Measurements from ENCODE around the gene FMO5. TPM values are rescaled to one million over a fixed set of nuclear protein-coding genes. Genes with fewer than 3 reads are reported as not detected.
"Not testable (repeated sequence)": the region's sequence is repeated elsewhere in the genome, so short reads cannot be mapped to it uniquely, and the experiment has no call there.

Gene FMO5
- total RNA-seq, 2 experiments from 2014 or later: 0.37 to 0.53 TPM

DNA sequence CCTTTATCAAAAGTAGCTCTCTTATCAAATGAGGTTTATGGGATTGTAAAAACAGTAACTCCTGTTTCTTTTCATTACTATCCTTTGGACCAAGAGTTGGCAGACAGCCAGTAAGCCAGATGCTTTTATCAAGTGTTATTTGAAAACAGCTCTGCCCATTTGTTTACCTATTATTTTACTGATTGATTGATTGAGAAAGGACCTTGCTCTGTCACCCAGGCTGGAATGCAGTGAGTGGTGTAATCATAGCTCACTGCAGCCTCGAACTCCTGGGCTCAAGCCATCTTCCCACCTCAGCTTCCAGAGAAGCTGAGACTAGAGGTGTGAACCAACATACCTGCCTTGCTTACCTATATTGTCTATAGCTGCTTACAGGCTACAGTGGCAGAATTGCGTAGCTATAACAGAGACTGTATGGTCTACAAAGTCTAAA is 56.5 kb downstream of the FMO5 start:
- no peak for DNase-seq
- Mint-ChIP-seq H3K9me3 (ENCODE audit: low read depth) (no peaks in the 10 kb centered on the region), H3K27ac (no peak overlapping the region), H3K4me3 (no peak overlapping the region), H3K27me3 (no peaks in the 10 kb centered on the region), H3K36me3 (ENCODE audit: low read depth) (peaks cover 14% of the 10 kb centered on the region), H3K4me1 (peaks cover 26% of the 10 kb centered on the region)
- intact Hi-C loops (cut with DNase I, micrococcal nuclease): no loop called here
- no peak for ATAC-seq
- CTCF ChIA-PET: interaction anchor here (0.6 to 3.8 kb wide), 8 partner anchors 12 to 151 kb away, joined by 3 to 22 read pairs (median 3); partner anchors contain the start of genes CHD1L and FMO5
- POLR2A ChIA-PET: no interaction called here

GRCh38 chr1:147167365-147167764 is 57.8 kb downstream of the FMO5 start:
- intact Hi-C loops (cut with DNase I, micrococcal nuclease): no loop called here

GRCh38 chr1:147163019-147163418 is 62.1 kb downstream of the FMO5 start:
- peaks cover 40% of the 10 kb centered on the region for H3K36me3 Mint-ChIP-seq (ENCODE audit: low read depth)

More at GRCh38 chr1:147167365-147167764, 57.8 kb downstream of the FMO5 start:
- DNase-seq (no peak), ATAC-seq (no peak)
- no peak overlapping the region for H3K27ac Mint-ChIP-seq
- H3K9me3 Mint-ChIP-seq (ENCODE audit: low read depth): no peaks in the 10 kb centered on the region
- no peaks in the 10 kb centered on the region for H3K27me3 Mint-ChIP-seq
- ChIA-PET POLR2A (no interaction called here), CTCF (no interaction called here)
- H3K36me3 Mint-ChIP-seq (ENCODE audit: low read depth): peaks cover 14% of the 10 kb centered on the region
- no peak overlapping the region for H3K4me3 Mint-ChIP-seq
- peaks cover 20% of the 10 kb centered on the region for H3K4me1 Mint-ChIP-seq

DNA sequence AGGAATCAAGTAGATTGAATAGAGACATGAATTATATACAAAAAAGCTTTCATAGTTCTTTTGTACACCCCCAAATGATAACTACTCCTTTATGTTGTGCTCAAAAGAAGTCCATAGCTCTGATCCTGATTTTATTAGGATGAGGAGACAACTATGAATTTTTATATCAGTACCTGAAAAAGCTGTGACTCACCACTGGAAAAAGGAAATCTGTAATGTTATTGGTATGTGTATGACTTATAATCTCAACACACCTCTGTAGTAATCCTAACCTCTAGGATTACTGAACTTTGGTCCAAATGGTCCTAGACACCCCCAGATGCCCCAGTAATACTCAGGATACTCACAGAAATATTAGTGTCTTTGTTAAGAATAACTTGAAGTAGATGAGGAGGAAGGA is 63.0 kb downstream of the FMO5 start:
- CTCF ChIA-PET: interaction anchor here (0.9 to 2.1 kb wide), 3 partner anchors 11 to 110 kb away, joined by 3 to 7 read pairs (median 5); partner anchors contain the start of gene CHD1L
- no peak overlapping the region for H3K4me3 Mint-ChIP-seq
- POLR2A ChIA-PET: interaction anchor here (1.2 kb wide), 1 partner anchor 113 kb away, joined by 4 read pairs; no protein-coding TSS in a partner anchor
- intact Hi-C loops (cut with DNase I, micrococcal nuclease): loop anchor here in 1 of 2 experiments (2.0 kb wide), 1 partner anchor 21 kb away; no protein-coding TSS in a partner anchor
- H3K36me3 Mint-ChIP-seq (ENCODE audit: low read depth): peaks cover 45% of the 10 kb centered on the region
- H3K9me3 Mint-ChIP-seq (ENCODE audit: low read depth): no peaks in the 10 kb centered on the region
- no peak for DNase-seq
- no peak overlapping the region for H3K27ac Mint-ChIP-seq
- no peaks in the 10 kb centered on the region for H3K4me1 Mint-ChIP-seq
- H3K27me3 Mint-ChIP-seq: no peaks in the 10 kb centered on the region
- ATAC-seq: no peak

More at GRCh38 chr1:147163019-147163418, 62.1 kb downstream of the FMO5 start:
- CTCF ChIA-PET: interaction anchor here (0.8 kb wide), 1 partner anchor 57 kb away, joined by 3 read pairs; no protein-coding TSS in a partner anchor
- H3K9me3 Mint-ChIP-seq (ENCODE audit: low read depth): no peaks in the 10 kb centered on the region
- intact Hi-C loops (cut with DNase I, micrococcal nuclease): loop anchor here in 1 of 2 experiments (2.0 kb wide), 1 partner anchor 20 kb away; no protein-coding TSS in a partner anchor
- ATAC-seq: no peak
- no peak overlapping the region for H3K4me3 Mint-ChIP-seq
- POLR2A ChIA-PET: interaction anchor here (1.2 kb wide), 1 partner anchor 114 kb away, joined by 4 read pairs; no protein-coding TSS in a partner anchor
- H3K4me1 Mint-ChIP-seq: no peaks in the 10 kb centered on the region
- no peak for DNase-seq
- H3K27me3 Mint-ChIP-seq: no peaks in the 10 kb centered on the region
- no peak overlapping the region for H3K27ac Mint-ChIP-seq

GRCh38 chr1:147157116-147157515 is 68.0 kb downstream of the FMO5 start:
- H3K4me3 Mint-ChIP-seq; intact Hi-C loops (cut with DNase I, micrococcal nuclease); DNase-seq; POLR2A ChIA-PET; ATAC-seq; H3K27ac Mint-ChIP-seq; H3K9me3 Mint-ChIP-seq (ENCODE audit: low read depth); H3K4me1 Mint-ChIP-seq; H3K27me3 Mint-ChIP-seq: not testable (repeated sequence)
- CTCF ChIA-PET: interaction anchor here (0.9 kb wide), 1 partner anchor 16 kb away, joined by 3 read pairs; no protein-coding TSS in a partner anchor
- peaks cover 29% of the 10 kb centered on the region for H3K36me3 Mint-ChIP-seq (ENCODE audit: low read depth)

GRCh38 chr1:147156642-147157041 is 68.5 kb downstream of the FMO5 start:
- no peaks in the 10 kb centered on the region for H3K4me1 Mint-ChIP-seq
- intact Hi-C loops (cut with DNase I, micrococcal nuclease): no loop called here
- H3K9me3 Mint-ChIP-seq (ENCODE audit: low read depth): no peaks in the 10 kb centered on the region
- no peak for DNase-seq
- peaks cover 27% of the 10 kb centered on the region for H3K36me3 Mint-ChIP-seq (ENCODE audit: low read depth)
- ChIA-PET POLR2A (no interaction called here), CTCF (interaction anchor here (0.6 to 0.9 kb wide), 2 partner anchors 12 to 17 kb away, joined by 3 read pairs; no protein-coding TSS in a partner anchor)
- H3K27me3 Mint-ChIP-seq: no peaks in the 10 kb centered on the region
- no peak for ATAC-seq
- no peak overlapping the region for H3K27ac Mint-ChIP-seq
- no peak overlapping the region for H3K4me3 Mint-ChIP-seq

DNA sequence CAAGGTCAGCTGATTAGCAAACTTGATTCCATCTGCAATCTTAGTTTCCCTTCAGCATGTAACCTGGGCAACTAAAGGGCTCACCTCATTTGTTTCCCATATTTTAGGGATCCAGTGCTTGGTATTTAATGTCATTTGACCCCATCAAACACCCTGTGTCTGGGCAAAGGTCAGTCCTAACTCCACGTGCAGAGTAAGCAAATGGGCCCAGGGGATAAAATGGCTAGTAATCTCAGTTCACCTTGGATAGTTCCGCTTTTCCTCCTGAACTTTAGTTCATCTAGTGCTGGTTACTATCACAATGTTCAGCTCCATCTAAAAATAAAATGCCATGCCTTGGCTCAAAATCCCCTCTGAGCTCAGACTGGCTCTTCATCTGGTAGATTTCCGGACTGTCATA is 72.4 kb downstream of the FMO5 start:
- intact Hi-C loops (cut with DNase I, micrococcal nuclease): no loop called here
- H3K27ac Mint-ChIP-seq: no peak overlapping the region
- ChIA-PET CTCF (no interaction called here), POLR2A (no interaction called here)
- ATAC-seq (no peak), DNase-seq (no peak)
- no peak overlapping the region for H3K4me3 Mint-ChIP-seq
- H3K9me3 Mint-ChIP-seq (ENCODE audit: low read depth): no peaks in the 10 kb centered on the region
- H3K27me3 Mint-ChIP-seq: no peaks in the 10 kb centered on the region
- H3K36me3 Mint-ChIP-seq (ENCODE audit: low read depth): peaks cover 3% of the 10 kb centered on the region
- no peaks in the 10 kb centered on the region for H3K4me1 Mint-ChIP-seq

GRCh38 chr1:147151244-147151643 is 73.9 kb downstream of the FMO5 start:
- Mint-ChIP-seq H3K4me1 (no peaks in the 10 kb centered on the region), H3K4me3 (no peak overlapping the region)
- intact Hi-C loops (cut with DNase I, micrococcal nuclease): no loop called here

GRCh38 chr1:147142886-147143285 is 82.3 kb downstream of the FMO5 start:
- Mint-ChIP-seq H3K9me3 (ENCODE audit: low read depth) (no peaks in the 10 kb centered on the region), H3K4me3 (no peak overlapping the region), H3K27me3 (peaks cover 23% of the 10 kb centered on the region), H3K27ac (no peak overlapping the region), H3K36me3 (ENCODE audit: low read depth) (no peaks in the 10 kb centered on the region), H3K4me1 (no peaks in the 10 kb centered on the region)
- ChIA-PET POLR2A (no interaction called here), CTCF (no interaction called here)
- intact Hi-C loops (cut with DNase I, micrococcal nuclease): no loop called here
- DNase-seq: no peak
- ATAC-seq: no peak

More at GRCh38 chr1:147151244-147151643, 73.9 kb downstream of the FMO5 start:
- no peaks in the 10 kb centered on the region for H3K27me3 Mint-ChIP-seq
- H3K36me3 Mint-ChIP-seq (ENCODE audit: low read depth): no peaks in the 10 kb centered on the region
- H3K27ac Mint-ChIP-seq: no peak overlapping the region
- no peak for DNase-seq
- ATAC-seq: no peak
- ChIA-PET CTCF (no interaction called here), POLR2A (no interaction called here)
- no peaks in the 10 kb centered on the region for H3K9me3 Mint-ChIP-seq (ENCODE audit: low read depth)

Other genes starting within 250 kb of the FMO5 start
- 1 to 10 TPM; 4.8 to 7.0 TPM for gene PRKAB2, start 52.9 kb downstream of the FMO5 start, total RNA-seq
- 10 to 100 TPM; 56.1 to 69.2 TPM for gene CHD1L, start 17.3 kb upstream of the FMO5 start, total RNA-seq

Data from activated CD4-positive, alpha-beta T cell treated with anti-CD3 and anti-CD28 coated beads for 36 hours (primary cell).